ENCODE results near the gene PDE4B. TPM values are rescaled to one million over a fixed set of nuclear protein-coding genes. Genes with fewer than 3 reads are reported as not detected.

Gene PDE4B
- total and polyA plus RNA-seq, 10 of the 15 experiments (the other 5 are each of a cell fraction or from before 2014, with no cell fraction given): 3.0 to 13.2 (median 5.7) TPM

DNA sequence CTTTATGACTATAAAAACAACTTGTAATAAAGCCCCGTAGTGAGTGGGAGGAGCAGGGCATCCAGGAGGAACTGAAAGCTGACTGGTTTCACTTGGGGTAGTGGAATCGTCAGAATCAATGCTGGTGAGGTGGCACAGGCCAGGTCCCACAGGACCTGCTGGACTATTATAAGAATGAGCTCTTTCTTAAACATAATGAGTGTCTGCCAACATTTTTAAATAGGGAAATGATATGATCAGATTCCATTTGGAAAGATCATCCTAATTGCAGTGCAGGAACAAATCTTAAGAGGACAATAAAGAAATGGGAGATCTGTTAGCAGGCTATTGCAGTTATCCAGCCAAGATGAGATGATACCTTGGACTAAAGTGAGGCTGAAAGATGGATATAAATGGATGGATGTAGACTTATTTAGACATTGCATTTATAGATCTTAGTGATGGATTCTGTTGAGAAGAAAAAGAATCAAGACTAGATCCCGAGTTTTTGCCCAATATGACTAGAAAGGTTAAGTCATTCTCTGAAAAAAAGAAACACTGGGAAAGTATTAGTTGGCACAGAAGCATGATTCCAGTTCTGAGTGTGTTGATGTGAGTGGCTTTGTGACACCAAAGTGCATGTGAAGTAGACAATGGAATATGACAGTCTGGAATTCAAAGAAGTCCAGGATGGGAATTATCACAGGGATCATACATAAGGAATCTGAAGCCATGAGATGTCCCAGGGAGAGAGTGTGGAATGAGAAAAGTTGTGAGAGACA, 587.9 kb downstream of the PDE4B start (continued):
- TF ChIP-seq ETV6 (conservative IDR thresholded peaks at IDR 0.05 in 1 of 2, IDR thresholded peaks at IDR 0.05 in 1 of 2; ENCODE audit: borderline replicate concordance in 1 of 2, low read depth in 1 of 2): peak in 1 of 2 experiments; percentile 80; a peak in 2 of 4 replicates
- TF ChIP-seq CEBPB (IDR thresholded peaks at IDR 0.05; ENCODE audit: borderline replicate concordance in 1 of 2, low read depth in 2 of 2, low read length in 2 of 2): peak in 1 of 2 experiments; percentile 53; a peak in 1 of 4 replicates
- TF ChIP-seq SPI1 (IDR thresholded peaks at IDR 0.05; ENCODE audit: borderline replicate concordance, insufficient read depth, low read depth, low read length): peak; percentile 99
- TF ChIP-seq, protein P1, sequence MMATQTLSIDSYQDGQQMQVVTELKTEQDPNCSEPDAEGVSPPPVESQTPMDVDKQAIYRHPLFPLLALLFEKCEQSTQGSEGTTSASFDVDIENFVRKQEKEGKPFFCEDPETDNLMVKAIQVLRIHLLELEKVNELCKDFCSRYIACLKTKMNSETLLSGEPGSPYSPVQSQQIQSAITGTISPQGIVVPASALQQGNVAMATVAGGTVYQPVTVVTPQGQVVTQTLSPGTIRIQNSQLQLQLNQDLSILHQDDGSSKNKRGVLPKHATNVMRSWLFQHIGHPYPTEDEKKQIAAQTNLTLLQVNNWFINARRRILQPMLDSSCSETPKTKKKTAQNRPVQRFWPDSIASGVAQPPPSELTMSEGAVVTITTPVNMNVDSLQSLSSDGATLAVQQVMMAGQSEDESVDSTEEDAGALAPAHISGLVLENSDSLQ (IDR thresholded peaks at IDR 0.05): no peak
- no peak for TF ChIP-seq NFYB (IDR thresholded peaks at IDR 0.05; ENCODE audit: insufficient read depth, low read depth, low read length)
- peak; percentile 98 for TF ChIP-seq IKZF1 (conservative IDR thresholded peaks at IDR 0.05)
- TF ChIP-seq, protein P2, sequence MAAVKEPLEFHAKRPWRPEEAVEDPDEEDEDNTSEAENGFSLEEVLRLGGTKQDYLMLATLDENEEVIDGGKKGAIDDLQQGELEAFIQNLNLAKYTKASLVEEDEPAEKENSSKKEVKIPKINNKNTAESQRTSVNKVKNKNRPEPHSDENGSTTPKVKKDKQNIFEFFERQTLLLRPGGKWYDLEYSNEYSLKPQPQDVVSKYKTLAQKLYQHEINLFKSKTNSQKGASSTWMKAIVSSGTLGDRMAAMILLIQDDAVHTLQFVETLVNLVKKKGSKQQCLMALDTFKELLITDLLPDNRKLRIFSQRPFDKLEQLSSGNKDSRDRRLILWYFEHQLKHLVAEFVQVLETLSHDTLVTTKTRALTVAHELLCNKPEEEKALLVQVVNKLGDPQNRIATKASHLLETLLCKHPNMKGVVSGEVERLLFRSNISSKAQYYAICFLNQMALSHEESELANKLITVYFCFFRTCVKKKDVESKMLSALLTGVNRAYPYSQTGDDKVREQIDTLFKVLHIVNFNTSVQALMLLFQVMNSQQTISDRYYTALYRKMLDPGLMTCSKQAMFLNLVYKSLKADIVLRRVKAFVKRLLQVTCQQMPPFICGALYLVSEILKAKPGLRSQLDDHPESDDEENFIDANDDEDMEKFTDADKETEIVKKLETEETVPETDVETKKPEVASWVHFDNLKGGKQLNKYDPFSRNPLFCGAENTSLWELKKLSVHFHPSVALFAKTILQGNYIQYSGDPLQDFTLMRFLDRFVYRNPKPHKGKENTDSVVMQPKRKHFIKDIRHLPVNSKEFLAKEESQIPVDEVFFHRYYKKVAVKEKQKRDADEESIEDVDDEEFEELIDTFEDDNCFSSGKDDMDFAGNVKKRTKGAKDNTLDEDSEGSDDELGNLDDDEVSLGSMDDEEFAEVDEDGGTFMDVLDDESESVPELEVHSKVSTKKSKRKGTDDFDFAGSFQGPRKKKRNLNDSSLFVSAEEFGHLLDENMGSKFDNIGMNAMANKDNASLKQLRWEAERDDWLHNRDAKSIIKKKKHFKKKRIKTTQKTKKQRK (IDR thresholded peaks at IDR 0.05; ENCODE audit: low read depth, low read length): no peak
- no peak for TF ChIP-seq RAD21 (IDR thresholded peaks at IDR 0.05; ENCODE audit: insufficient read depth, low read depth, low read length)
- TF ChIP-seq EP300 (IDR thresholded peaks at IDR 0.05; ENCODE audit: borderline replicate concordance in 1 of 2, control insufficient read depth in 1 of 2, low read depth in 2 of 2, low read length in 2 of 2): peak; percentile 99
- no peak for TF ChIP-seq POLR2AphosphoS2 (IDR thresholded peaks at IDR 0.05; ENCODE audit: low read depth, low read length)
- peak; percentile 99 for TF ChIP-seq DPF2 (IDR thresholded peaks at IDR 0.05)
- no peak for TF ChIP-seq EZH2 (IDR thresholded peaks at IDR 0.05; ENCODE audit: borderline replicate concordance, control insufficient read depth, low read depth, low read length)
- TF ChIP-seq CREB1 (IDR thresholded peaks at IDR 0.05; ENCODE audit: low read depth): peak; percentile 73
- TF ChIP-seq RUNX3 (IDR thresholded peaks at IDR 0.05; ENCODE audit: low read length): peak; percentile 89
- TF ChIP-seq, protein P3, sequence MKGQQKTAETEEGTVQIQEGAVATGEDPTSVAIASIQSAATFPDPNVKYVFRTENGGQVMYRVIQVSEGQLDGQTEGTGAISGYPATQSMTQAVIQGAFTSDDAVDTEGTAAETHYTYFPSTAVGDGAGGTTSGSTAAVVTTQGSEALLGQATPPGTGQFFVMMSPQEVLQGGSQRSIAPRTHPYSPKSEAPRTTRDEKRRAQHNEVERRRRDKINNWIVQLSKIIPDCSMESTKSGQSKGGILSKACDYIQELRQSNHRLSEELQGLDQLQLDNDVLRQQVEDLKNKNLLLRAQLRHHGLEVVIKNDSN (IDR thresholded peaks at IDR 0.05; ENCODE audit: borderline replicate concordance, extremely low read length, insufficient read depth, low read depth, low read length): no peak
- TF ChIP-seq, protein P4, sequence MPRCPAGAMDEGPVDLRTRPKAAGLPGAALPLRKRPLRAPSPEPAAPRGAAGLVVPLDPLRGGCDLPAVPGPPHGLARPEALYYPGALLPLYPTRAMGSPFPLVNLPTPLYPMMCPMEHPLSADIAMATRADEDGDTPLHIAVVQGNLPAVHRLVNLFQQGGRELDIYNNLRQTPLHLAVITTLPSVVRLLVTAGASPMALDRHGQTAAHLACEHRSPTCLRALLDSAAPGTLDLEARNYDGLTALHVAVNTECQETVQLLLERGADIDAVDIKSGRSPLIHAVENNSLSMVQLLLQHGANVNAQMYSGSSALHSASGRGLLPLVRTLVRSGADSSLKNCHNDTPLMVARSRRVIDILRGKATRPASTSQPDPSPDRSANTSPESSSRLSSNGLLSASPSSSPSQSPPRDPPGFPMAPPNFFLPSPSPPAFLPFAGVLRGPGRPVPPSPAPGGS (IDR thresholded peaks at IDR 0.05; ENCODE audit: borderline replicate concordance, insufficient read depth, low read depth, low read length, poor library complexity, severe bottlenecking): peak; percentile 89
- peak; percentile 70; the same call in 1 of the 2 replicates for TF ChIP-seq RCOR1 (conservative IDR thresholded peaks at IDR 0.05; ENCODE audit: low read depth, low read length)
- peak; percentile 75 for TF ChIP-seq JUNB (IDR thresholded peaks at IDR 0.05)
- no peak for TF ChIP-seq HDAC6 (IDR thresholded peaks at IDR 0.05; ENCODE audit: unreplicated experiment)
- TF ChIP-seq MTA2 (IDR thresholded peaks at IDR 0.05; ENCODE audit: low read depth): peak; percentile 99
- TF ChIP-seq ZNF384 (IDR thresholded peaks at IDR 0.05; ENCODE audit: borderline replicate concordance, low read depth, low read length): no peak

All from GM12878 (cell line).